SK-N-SH treated with all-trans-retinoic acid at 6 μM for 48 hours (cell line): ENCODE measurements around the gene AFAP1.

Source experiments
- ARNTL ChIP-seq: fragments of 450-650 bp; formaldehyde crosslinking; IDR thresholded peaks from 2 replicates; pipeline ENCODE4 v1.5.0; 2020; ENCODE audit warnings: low read depth, mild to moderate bottlenecking, moderate library complexity, borderline replicate concordance
- CSRNP3 ChIP-seq: fragments of 250-450 bp; sonication (Bioruptor Pico); IDR thresholded peaks from 2 replicates; pipeline ENCODE4 v1.5.1; 2021; ENCODE audit warnings: mild to moderate bottlenecking, moderate library complexity
- ISL1 ChIP-seq: fragments of 250-450 bp; sonication (Bioruptor Pico); IDR thresholded peaks from 2 replicates; pipeline ENCODE4 v2.1.2; 2022; ENCODE audit warnings: mild to moderate bottlenecking, moderate library complexity
- OSR1 ChIP-seq: fragments of 250-450 bp; sonication (Bioruptor Pico); IDR thresholded peaks from 2 replicates; pipeline ENCODE4 v1.8.0; 2022; ENCODE audit warnings: moderate library complexity, mild to moderate bottlenecking, inconsistent platforms
- PPARA ChIP-seq: fragments of 250-450 bp; sonication (Bioruptor Pico); IDR thresholded peaks from 2 replicates; pipeline ENCODE4 v1.5.0; 2020; ENCODE audit warnings: mild to moderate bottlenecking, borderline replicate concordance
- SNAI2 ChIP-seq: fragments of 250-450 bp; sonication (Bioruptor Pico); IDR thresholded peaks from 2 replicates; pipeline ENCODE4 v1.5.0; 2020; ENCODE audit warnings: mild to moderate bottlenecking, moderate library complexity
- TOX ChIP-seq: fragments of 250-450 bp; sonication (Bioruptor Pico); IDR thresholded peaks from 2 replicates; pipeline ENCODE4 v1.8.0; 2021; ENCODE audit warnings: mild to moderate bottlenecking, moderate library complexity, borderline replicate concordance
- ZFP3 ChIP-seq: fragments of 250-450 bp; sonication (Bioruptor Pico); IDR thresholded peaks from 2 replicates; pipeline ENCODE4 v1.5.0; 2020; ENCODE audit warnings: mild to moderate bottlenecking, moderate library complexity
- ZNF70 ChIP-seq: fragments of 450-650 bp; formaldehyde crosslinking; IDR thresholded peaks from 2 replicates; pipeline ENCODE4 v1.5.0; 2020; ENCODE audit warnings: mild to moderate bottlenecking, moderate library complexity
- ZNF8 ChIP-seq: fragments of 450-650 bp; formaldehyde crosslinking; IDR thresholded peaks from 2 replicates; pipeline ENCODE4 v1.5.0; 2020; ENCODE audit warnings: mild to moderate bottlenecking, moderate library complexity
- TF ChIP-seq, protein P1 (sequence below): fragments of 250-450 bp; sonication (Bioruptor Pico); IDR thresholded peaks from 2 replicates; pipeline ENCODE4 v1.8.0; 2020; ENCODE audit warnings: mild to moderate bottlenecking, moderate library complexity, borderline replicate concordance
- TF ChIP-seq, protein P2 (sequence below): fragments of 250-450 bp; sonication (Bioruptor Pico); IDR thresholded peaks from 2 replicates; pipeline ENCODE4 v1.5.1; 2020; ENCODE audit warnings: low read depth, mild to moderate bottlenecking, moderate library complexity

DNA sequence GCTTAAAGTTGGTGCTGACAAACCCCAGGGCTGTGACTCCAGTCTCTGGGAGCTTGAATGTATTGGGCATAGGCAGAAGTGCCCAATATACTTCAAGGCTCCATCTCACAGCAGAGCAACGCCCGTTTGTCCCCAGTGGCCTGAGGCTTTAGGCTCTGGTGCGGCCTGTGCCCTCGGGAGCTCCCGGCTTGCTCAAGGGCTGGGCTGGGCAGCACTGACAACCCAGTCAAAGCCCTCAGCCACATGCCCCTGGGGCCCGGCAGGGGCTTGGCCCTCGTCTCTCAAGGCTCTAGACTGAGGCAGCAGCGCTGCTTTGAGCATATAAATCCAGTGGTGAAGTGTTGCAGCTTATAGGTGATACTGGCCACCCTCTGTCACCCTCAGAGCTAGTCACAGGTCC lies 203.7 kb downstream of the AFAP1 start:
- no peak for TF ChIP-seq CSRNP3
- no peak for TF ChIP-seq OSR1 (CRISPR knock-in tag)
- TF ChIP-seq, protein P1, sequence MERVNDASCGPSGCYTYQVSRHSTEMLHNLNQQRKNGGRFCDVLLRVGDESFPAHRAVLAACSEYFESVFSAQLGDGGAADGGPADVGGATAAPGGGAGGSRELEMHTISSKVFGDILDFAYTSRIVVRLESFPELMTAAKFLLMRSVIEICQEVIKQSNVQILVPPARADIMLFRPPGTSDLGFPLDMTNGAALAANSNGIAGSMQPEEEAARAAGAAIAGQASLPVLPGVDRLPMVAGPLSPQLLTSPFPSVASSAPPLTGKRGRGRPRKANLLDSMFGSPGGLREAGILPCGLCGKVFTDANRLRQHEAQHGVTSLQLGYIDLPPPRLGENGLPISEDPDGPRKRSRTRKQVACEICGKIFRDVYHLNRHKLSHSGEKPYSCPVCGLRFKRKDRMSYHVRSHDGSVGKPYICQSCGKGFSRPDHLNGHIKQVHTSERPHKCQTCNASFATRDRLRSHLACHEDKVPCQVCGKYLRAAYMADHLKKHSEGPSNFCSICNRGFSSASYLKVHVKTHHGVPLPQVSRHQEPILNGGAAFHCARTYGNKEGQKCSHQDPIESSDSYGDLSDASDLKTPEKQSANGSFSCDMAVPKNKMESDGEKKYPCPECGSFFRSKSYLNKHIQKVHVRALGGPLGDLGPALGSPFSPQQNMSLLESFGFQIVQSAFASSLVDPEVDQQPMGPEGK: no peak
- no peak for TF ChIP-seq TOX (CRISPR knock-in tag)
- TF ChIP-seq ZNF8 (CRISPR knock-in tag): no peak
- TF ChIP-seq SNAI2 (CRISPR knock-in tag): no peak
- TF ChIP-seq ARNTL (CRISPR knock-in tag): no peak
- TF ChIP-seq, protein P2, sequence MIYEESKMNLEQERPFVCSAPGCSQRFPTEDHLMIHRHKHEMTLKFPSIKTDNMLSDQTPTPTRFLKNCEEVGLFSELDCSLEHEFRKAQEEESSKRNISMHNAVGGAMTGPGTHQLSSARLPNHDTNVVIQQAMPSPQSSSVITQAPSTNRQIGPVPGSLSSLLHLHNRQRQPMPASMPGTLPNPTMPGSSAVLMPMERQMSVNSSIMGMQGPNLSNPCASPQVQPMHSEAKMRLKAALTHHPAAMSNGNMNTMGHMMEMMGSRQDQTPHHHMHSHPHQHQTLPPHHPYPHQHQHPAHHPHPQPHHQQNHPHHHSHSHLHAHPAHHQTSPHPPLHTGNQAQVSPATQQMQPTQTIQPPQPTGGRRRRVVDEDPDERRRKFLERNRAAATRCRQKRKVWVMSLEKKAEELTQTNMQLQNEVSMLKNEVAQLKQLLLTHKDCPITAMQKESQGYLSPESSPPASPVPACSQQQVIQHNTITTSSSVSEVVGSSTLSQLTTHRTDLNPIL (CRISPR knock-in tag): no peak
- no peak for TF ChIP-seq ZFP3 (CRISPR knock-in tag)
- TF ChIP-seq ZNF70: no peak
- no peak for TF ChIP-seq ISL1 (CRISPR knock-in tag)
- TF ChIP-seq PPARA (CRISPR knock-in tag): no peak
